ENCODE results near the gene GALNT7.
"Not testable (repeated sequence)": the region's sequence is repeated elsewhere in the genome, so short reads cannot be mapped to it uniquely, and the experiment has no call there.

GALNT7 gene

GRCh38 chr4:173168396-173169177, at the start of gene GALNT7:
Gene GALNT7 (plus strand): TSS chr4:173168811. CDS start chr4:173168836, 25 bp downstream.
- DNase-seq = peak; percentile 15

- DNase-seq = not testable (repeated sequence)
Measured at GRCh38 chr4:173118819-173119218, 49.8 kb upstream of the GALNT7 start.

GRCh38 chr4:173119818-173120217, 48.8 kb upstream of the GALNT7 start:
- no peak for DNase-seq

GRCh38 chr4:173121076-173121561, 47.5 kb upstream of the GALNT7 start:
- DNase-seq = no peak

GRCh38 chr4:173124209-173124865, 44.3 kb upstream of the GALNT7 start:
- no peak for DNase-seq

- DNase-seq = no peak
Measured at GRCh38 chr4:173125216-173125812, 43.3 kb upstream of the GALNT7 start.

GRCh38 chr4:173128199-173128890, 40.3 kb upstream of the GALNT7 start:
- no peak for DNase-seq

GRCh38 chr4:173130687-173131086, 37.9 kb upstream of the GALNT7 start:
- no peak for DNase-seq

- no peak for DNase-seq
Measured at GRCh38 chr4:173134426-173134825, 34.2 kb upstream of the GALNT7 start.

GRCh38 chr4:173135241-173135847, 33.3 kb upstream of the GALNT7 start:
- DNase-seq = no peak

GRCh38 chr4:173138624-173139023, 30.0 kb upstream of the GALNT7 start:
- no peak for DNase-seq

- no peak for DNase-seq
Measured at GRCh38 chr4:173139561-173139960, 29.1 kb upstream of the GALNT7 start.

- DNase-seq = no peak
Measured at GRCh38 chr4:173145131-173145530, 23.5 kb upstream of the GALNT7 start.

- DNase-seq = no peak
Measured at GRCh38 chr4:173146456-173146855, 22.2 kb upstream of the GALNT7 start.

GRCh38 chr4:173151496-173151895, 17.1 kb upstream of the GALNT7 start:
- no peak for DNase-seq

- no peak for DNase-seq
Measured at GRCh38 chr4:173152104-173152503, 16.5 kb upstream of the GALNT7 start.

- DNase-seq = no peak
Measured at GRCh38 chr4:173153445-173153844, 15.2 kb upstream of the GALNT7 start.

GRCh38 chr4:173159791-173160190, 8.8 kb upstream of the GALNT7 start:
- no peak for DNase-seq

- DNase-seq = no peak
Measured at GRCh38 chr4:173160871-173161270, 7.7 kb upstream of the GALNT7 start.

GRCh38 chr4:173161311-173161710, 7.3 kb upstream of the GALNT7 start:
- no peak for DNase-seq

GRCh38 chr4:173165706-173166105, 2.9 kb upstream of the GALNT7 start:
- no peak for DNase-seq

- no peak for DNase-seq
Measured at GRCh38 chr4:173166491-173166890, 2.1 kb upstream of the GALNT7 start.
